OCI-LY1 (cell line): ENCODE results near the gene KLHL15.

Experiments
- H2AFZ ChIP-seq: fragments of 200-600 bp; sonication (generic), shearing (Covaris generic); 2 replicates; pipeline ENCODE4 v1.6.0; 2014; ENCODE audit warnings: antibody characterized with exemption, mild to moderate bottlenecking, low read length
- H3F3A ChIP-seq: fragments of 200-600 bp; sonication (generic), shearing (Covaris generic); 2 replicates; pipeline ENCODE4 v1.6.0; 2014; ENCODE audit warnings: mild to moderate bottlenecking, antibody characterized with exemption, low read length, moderate library complexity; ENCODE audit not compliant: insufficient read depth
- H3K27ac ChIP-seq: fragments of 200-600 bp; sonication (generic); 2 replicates; pipeline ENCODE4 v1.5.1; 2014; ENCODE audit warnings: low read length, mixed run types, mild to moderate bottlenecking, low read depth; ENCODE audit not compliant: poor library complexity, severe bottlenecking
- H3K27me3 ChIP-seq: fragments of 200-600 bp; sonication (generic); 2 replicates; pipeline ENCODE4 v1.6.0; 2014; ENCODE audit warnings: antibody characterized with exemption, mild to moderate bottlenecking, low read length, moderate library complexity; ENCODE audit not compliant: insufficient read depth
- H3K36me3 ChIP-seq: fragments of 200-600 bp; sonication (generic); 2 replicates; pipeline ENCODE4 v1.6.1; 2014; ENCODE audit warnings: mild to moderate bottlenecking, antibody characterized with exemption, low read length, moderate library complexity, mixed read lengths; ENCODE audit not compliant: insufficient read depth
- H3K4me1 ChIP-seq: fragments of 200-600 bp; sonication (generic); 2 replicates; pipeline ENCODE4 v1.5.1; 2014; ENCODE audit warnings: mild to moderate bottlenecking, low read length, moderate library complexity; ENCODE audit not compliant: insufficient read depth, severe bottlenecking
- H3K4me2 ChIP-seq: fragments of 200-600 bp; sonication (generic), shearing (Covaris generic); 2 replicates; pipeline ENCODE4 v1.6.1; 2014; ENCODE audit warnings: low read length
- H3K4me3 ChIP-seq: fragments of 200-600 bp; sonication (generic); 2 replicates; pipeline ENCODE4 v1.5.1; 2014; ENCODE audit warnings: low read length, low read depth, mild to moderate bottlenecking, mixed read lengths; ENCODE audit not compliant: poor library complexity, severe bottlenecking
- H3K79me2 ChIP-seq: fragments of 200-600 bp; shearing (Covaris generic); 2 replicates; pipeline ENCODE4 v1.6.1; 2016; ENCODE audit warnings: mixed run types, low read length, mixed read lengths; ENCODE audit not compliant: insufficient read depth
- H3K9ac ChIP-seq: fragments of 200-600 bp; sonication (generic), shearing (Covaris generic); 2 replicates; pipeline ENCODE4 v1.6.1; 2014; ENCODE audit warnings: mild to moderate bottlenecking, low read length, mixed read lengths
- H3K9me2 ChIP-seq: fragments of 200-600 bp; sonication (generic), shearing (Covaris generic); 2 replicates; pipeline ENCODE4 v1.6.1; 2014; ENCODE audit warnings: low read depth, mild to moderate bottlenecking, low read length, mixed read lengths
- H3K9me3 ChIP-seq: fragments of 200-600 bp; shearing (Covaris generic); 2 replicates; pipeline ENCODE4 v1.6.1; 2014; ENCODE audit warnings: low read length, mixed read lengths
- H4K20me1 ChIP-seq: fragments of 200-600 bp; sonication (generic), shearing (Covaris generic); 2 replicates; pipeline ENCODE4 v1.6.0; 2016; ENCODE audit warnings: mild to moderate bottlenecking, low read length; ENCODE audit not compliant: insufficient read depth
- CTCF ChIP-seq: fragments of 200-600 bp; sonication (generic), shearing (Covaris generic); IDR thresholded peaks from 2 replicates; pipeline ENCODE4 v1.5.1; 2017; ENCODE audit warnings: mild to moderate bottlenecking, antibody characterized with exemption, low read length, moderate library complexity, mixed read lengths
- EZH2 ChIP-seq: fragments of 200-600 bp; sonication (generic), shearing (Covaris generic); IDR thresholded peaks from 2 replicates; pipeline ENCODE4 v1.8.0; 2017; ENCODE audit warnings: borderline replicate concordance, mixed run types, mild to moderate bottlenecking, antibody characterized with exemption, low read length, moderate library complexity, mixed read lengths

Gene KLHL15

DNA sequence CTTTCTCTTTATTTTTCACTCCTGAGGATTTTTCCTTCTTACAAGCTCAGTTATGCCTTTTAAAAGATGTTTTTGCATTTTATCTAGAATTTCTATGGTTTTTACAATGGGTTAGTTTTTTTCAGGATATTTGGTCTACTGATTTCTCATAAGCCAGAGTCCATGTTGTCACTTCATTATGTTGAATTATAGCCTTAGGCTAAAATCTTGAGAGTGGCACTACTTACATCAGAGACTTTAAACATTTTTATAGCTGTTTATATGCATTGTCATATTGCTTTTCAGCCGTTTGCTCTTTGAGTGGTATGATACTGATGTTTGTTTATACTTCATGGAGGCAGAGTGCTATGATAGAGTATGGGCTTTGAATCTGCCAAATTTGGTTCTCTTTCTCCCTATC is 82.8 kb downstream of the KLHL15 start:
- no peak overlapping the region for H2AFZ ChIP-seq
- H3K4me2 ChIP-seq, result no peak overlapping the region
- no peaks in the 10 kb centered on the region for H3K36me3 ChIP-seq
- H3K9ac ChIP-seq, result no peak overlapping the region
- no peak overlapping the region for H3K27ac ChIP-seq
- H3K4me3 ChIP-seq, result no peak overlapping the region
- no peak for TF ChIP-seq EZH2
- no peak for TF ChIP-seq CTCF
- H3K9me3 ChIP-seq, result no peaks in the 10 kb centered on the region
- H4K20me1 ChIP-seq, result no peaks in the 10 kb centered on the region
- H3K9me2 ChIP-seq, result no peaks in the 10 kb centered on the region
- H3F3A ChIP-seq, result no peaks in the 10 kb centered on the region
- no peaks in the 10 kb centered on the region for H3K79me2 ChIP-seq
- H3K4me1 ChIP-seq, result no peaks in the 10 kb centered on the region
- no peaks in the 10 kb centered on the region for H3K27me3 ChIP-seq

DNA sequence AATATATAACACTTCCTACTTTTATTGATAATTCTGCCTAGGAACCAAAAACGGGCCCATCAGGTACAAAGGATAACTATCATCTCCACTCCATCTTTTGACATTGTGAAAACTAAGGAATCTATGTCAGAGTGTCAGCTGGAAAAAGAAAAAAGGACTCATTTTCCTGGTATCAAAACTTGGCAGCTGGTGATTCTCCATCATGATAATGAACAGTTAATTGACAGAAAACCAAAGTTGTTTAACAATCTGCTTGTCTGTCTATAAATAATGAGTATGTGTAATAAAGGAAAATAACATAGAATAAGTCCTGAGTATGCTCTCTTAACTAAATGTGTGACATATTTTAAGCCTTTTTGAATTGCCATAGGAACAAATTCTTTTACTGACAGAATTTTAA is 87.8 kb downstream of the KLHL15 start:
- Histone ChIP-seq H3K9ac (no peak overlapping the region), H3K27ac (no peak overlapping the region), H3K27me3 (no peaks in the 10 kb centered on the region), H3K79me2 (no peaks in the 10 kb centered on the region), H3K4me1 (no peaks in the 10 kb centered on the region), H3K4me3 (no peak overlapping the region), H3K4me2 (no peak overlapping the region), H3K9me2 (no peaks in the 10 kb centered on the region), H3F3A (no peaks in the 10 kb centered on the region), H3K36me3 (no peaks in the 10 kb centered on the region), H2AFZ (no peak overlapping the region), H3K9me3 (no peaks in the 10 kb centered on the region), H4K20me1 (no peaks in the 10 kb centered on the region)
- no peak for TF ChIP-seq CTCF
- TF ChIP-seq EZH2, result no peak

- no peaks in the 10 kb centered on the region for H3K4me1 ChIP-seq
- no peaks in the 10 kb centered on the region for H3K27me3 ChIP-seq
- no peaks in the 10 kb centered on the region for H3F3A ChIP-seq
- no peaks in the 10 kb centered on the region for H3K9me3 ChIP-seq
- no peak overlapping the region for H3K4me3 ChIP-seq
- H3K4me2 ChIP-seq, result no peak overlapping the region
- no peak overlapping the region for H2AFZ ChIP-seq
- no peak overlapping the region for H3K27ac ChIP-seq
- H4K20me1 ChIP-seq, result no peaks in the 10 kb centered on the region
- no peaks in the 10 kb centered on the region for H3K9me2 ChIP-seq
- no peaks in the 10 kb centered on the region for H3K79me2 ChIP-seq
- no peak overlapping the region for H3K9ac ChIP-seq
- no peaks in the 10 kb centered on the region for H3K36me3 ChIP-seq
- TF ChIP-seq EZH2 (no peak), CTCF (no peak)
Observed at GRCh38 chrX:23938690-23939089, 88.3 kb downstream of the KLHL15 start.
